A673 (cell line): ENCODE results near the gene GBGT1. TPM values are rescaled to one million over a fixed set of nuclear protein-coding genes. Genes with fewer than 3 reads are reported as not detected.

Source experiments
- BruUV-seq: library from RNA; stranded (reverse); fragments of 400-500 nt; replicated peaks from 2 replicates; lab custom pipeline; 2021; lab: Mats Ljungman, UMichigan
- CTCF ChIA-PET: fragments of 300-600 bp; sonication (Branson Sonifier 250); formaldehyde crosslinking; loops from one replicate; lab custom pipeline; 2022; ENCODE audit warnings: antibody characterized with exemption; lab: Charles Lee
- POLR2A ChIA-PET: fragments of 300-600 bp; sonication (Branson Sonifier 250); formaldehyde crosslinking; loops from one replicate; lab custom pipeline; 2022; ENCODE audit warnings: antibody characterized with exemption; ENCODE audit not compliant: low non-redundant PET; lab: Charles Lee
- DNase-seq: peaks from one replicate; pipeline ENCODE4 v3.0.0-alpha.2; 2015; ENCODE audit warnings: low spot score
- H3K27ac ChIP-seq: fragments of 200-600 bp; sonication (generic); 2 replicates; pipeline ENCODE4 v1.5.1; 2016; ENCODE audit warnings: mixed run types, low read depth, mild to moderate bottlenecking, mixed read lengths, antibody characterized with exemption, low read length; ENCODE audit not compliant: poor library complexity, severe bottlenecking
- H3K27me3 ChIP-seq: fragments of 200-600 bp; sonication (generic); replicated peaks from 2 replicates; pipeline ENCODE4 v1.6.1; 2017; ENCODE audit warnings: mixed run types, low read depth, mild to moderate bottlenecking, mixed read lengths, antibody characterized with exemption, low read length; ENCODE audit not compliant: insufficient read depth, poor library complexity
- H3K36me3 ChIP-seq: fragments of 200-600 bp; sonication (generic); 2 replicates; pipeline ENCODE4 v1.6.1; 2016; ENCODE audit warnings: mixed run types, mild to moderate bottlenecking, mixed read lengths, antibody characterized with exemption, low read length; ENCODE audit not compliant: insufficient read depth, poor library complexity, severe bottlenecking
- H3K4me1 ChIP-seq: fragments of 200-600 bp; sonication (generic); 2 replicates; pipeline ENCODE4 v1.6.1; 2017; ENCODE audit warnings: mixed run types, mild to moderate bottlenecking, mixed read lengths, antibody characterized with exemption, low read length; ENCODE audit not compliant: insufficient read depth, poor library complexity, severe bottlenecking
- H3K4me3 ChIP-seq: fragments of 200-600 bp; sonication (generic); 2 replicates; pipeline ENCODE4 v1.5.1; 2016; ENCODE audit warnings: low read depth, mixed run types, mild to moderate bottlenecking, mixed read lengths, low read length; ENCODE audit not compliant: poor library complexity, severe bottlenecking
- H3K9me3 ChIP-seq: fragments of 200-600 bp; sonication (generic); 2 replicates; pipeline ENCODE4 v1.6.1; 2016; ENCODE audit warnings: mixed run types, low read depth, mild to moderate bottlenecking, mixed read lengths, antibody characterized with exemption, low read length; ENCODE audit not compliant: poor library complexity, severe bottlenecking
- CTCF ChIP-seq: fragments of 300-800, 200-600 bp; sonication (generic); conservative IDR thresholded peaks from 2 replicates; pipeline ENCODE4 v1.5.1; 2017; ENCODE audit warnings: low read depth, mild to moderate bottlenecking, antibody characterized with exemption, low read length, moderate library complexity, mixed read lengths
- EZH2 ChIP-seq: fragments of 200-600 bp; sonication (generic); IDR thresholded peaks from 2 replicates; pipeline ENCODE4 v1.6.1; 2017; ENCODE audit warnings: borderline replicate concordance, low read depth, mild to moderate bottlenecking, mixed read lengths, antibody characterized with exemption, low read length; ENCODE audit not compliant: poor library complexity, severe bottlenecking
- intact Hi-C: fragments of 100-400 bp; cut with micrococcal nuclease; formaldehyde crosslinking; loops from one replicate; pipeline ENCODE4 v1.10.0; 2022; ENCODE audit not compliant: unreplicated experiment
- total RNA-seq: library from RNA; stranded (reverse); gene quantifications from 2 replicates; pipeline ENCODE4 v1.2.3, GENCODE V29; 2021

The GBGT1 gene
- total RNA-seq, 1 experiment from 2014 or later: 1.8 TPM

DNA sequence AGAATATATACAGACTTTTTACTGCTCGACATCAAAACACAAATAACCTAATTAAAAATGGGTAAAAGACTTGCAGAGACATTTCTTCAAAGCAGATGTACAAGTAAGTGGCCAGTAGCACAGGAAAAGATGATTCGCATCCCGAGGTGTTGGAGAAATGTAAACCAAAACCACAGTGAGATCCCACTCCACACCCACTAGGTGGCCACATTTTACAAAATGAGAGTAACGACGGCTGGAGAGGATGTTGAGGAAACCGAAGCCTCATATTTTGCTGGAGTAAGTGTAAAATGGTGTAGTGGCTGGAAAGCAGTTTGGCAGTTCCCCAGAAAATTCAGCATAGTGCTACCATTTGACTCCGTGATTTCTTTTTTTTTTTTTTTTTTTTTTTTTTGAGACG is 21.3 kb upstream of the GBGT1 start:
- CTCF ChIA-PET: interaction anchor here (0.6 to 1.5 kb wide), 9 partner anchors 9 to 302 kb away, joined by 4 to 11 read pairs (median 5); no protein-coding TSS in a partner anchor
- intact Hi-C loops: loop anchor here (5.0 to 10.0 kb wide), 2 partner anchors 90 to 542 kb away; partner anchors contain the start of gene ABO
- Histone ChIP-seq H3K9me3 (no peaks in the 10 kb centered on the region), H3K4me3 (no peak overlapping the region), H3K4me1 (no peaks in the 10 kb centered on the region), H3K27me3 (peaks cover 47% of the 10 kb centered on the region), H3K27ac (no peak overlapping the region), H3K36me3 (no peaks in the 10 kb centered on the region)
- POLR2A ChIA-PET: no interaction called here
- peak; percentile 90 for DNase-seq
- TF ChIP-seq CTCF (peak; percentile 71), EZH2 (no peak)
- BruUV-seq: no TSS peak

DNA sequence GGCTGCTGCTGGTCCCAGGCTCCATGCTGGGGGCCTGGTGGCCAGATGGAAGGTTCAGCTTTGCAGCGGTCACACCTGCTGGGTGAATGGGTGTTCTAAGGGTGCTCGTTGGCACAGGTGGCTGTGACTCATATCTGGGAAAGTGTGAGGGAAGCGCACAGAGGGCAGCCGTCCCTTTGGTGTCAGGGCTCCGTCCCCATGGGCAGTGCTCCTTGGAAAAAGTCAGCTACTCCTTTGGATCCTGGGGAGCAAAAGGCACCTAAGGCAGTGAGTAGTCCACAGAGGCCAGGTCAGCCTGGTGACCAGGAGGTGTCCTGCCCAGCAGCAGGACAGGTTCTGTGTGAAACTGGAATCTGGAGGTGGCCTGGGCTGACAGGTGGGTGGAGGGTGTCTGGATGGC is 18.4 kb upstream of the GBGT1 start:
- Histone ChIP-seq H3K27me3 (peaks cover 30% of the 10 kb centered on the region), H3K4me1 (no peaks in the 10 kb centered on the region), H3K36me3 (no peaks in the 10 kb centered on the region), H3K27ac (no peak overlapping the region), H3K9me3 (no peaks in the 10 kb centered on the region), H3K4me3 (no peak overlapping the region)
- CTCF ChIA-PET: no interaction called here
- intact Hi-C loops: loop anchor here (10.0 kb wide), 1 partner anchor 93 kb away; the partner anchor contains the start of gene ABO
- no peak for DNase-seq
- TF ChIP-seq EZH2: no peak
- TF ChIP-seq CTCF: no peak
- no TSS peak for BruUV-seq
- POLR2A ChIA-PET: interaction anchor here (0.5 kb wide), 1 partner anchor 172 kb away, joined by 3 read pairs; no protein-coding TSS in a partner anchor

DNA sequence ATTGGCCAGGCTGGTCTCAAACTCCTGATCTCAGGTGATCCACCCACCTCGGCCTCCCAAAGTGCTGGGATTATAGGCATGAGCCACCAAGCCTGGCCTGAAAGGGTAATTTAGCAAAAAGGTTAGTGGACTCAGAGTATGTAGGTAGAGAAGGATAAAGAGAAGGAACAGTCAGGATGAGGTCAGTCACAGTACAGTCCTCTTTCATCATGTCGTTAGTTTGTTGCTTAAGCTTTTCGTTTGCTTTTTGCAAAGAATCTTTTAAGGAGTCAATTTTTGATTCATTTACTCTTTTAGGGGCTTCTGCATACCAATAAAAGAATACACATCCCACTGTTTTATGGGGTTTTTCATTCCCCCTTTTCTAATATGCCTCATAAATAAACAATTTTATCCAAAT is 17.8 kb upstream of the GBGT1 start:
- no peak for TF ChIP-seq CTCF
- no peak for TF ChIP-seq EZH2
- Histone ChIP-seq H3K36me3 (no peaks in the 10 kb centered on the region), H3K27ac (no peak overlapping the region), H3K4me3 (no peak overlapping the region), H3K4me1 (no peaks in the 10 kb centered on the region), H3K27me3 (peaks cover 28% of the 10 kb centered on the region), H3K9me3 (no peaks in the 10 kb centered on the region)
- CTCF ChIA-PET: no interaction called here
- POLR2A ChIA-PET: interaction anchor here (0.5 kb wide), 1 partner anchor 173 kb away, joined by 3 read pairs; no protein-coding TSS in a partner anchor
- DNase-seq: no peak
- no TSS peak for BruUV-seq
- intact Hi-C loops: loop anchor here (10.0 kb wide), 1 partner anchor 93 kb away; the partner anchor contains the start of gene ABO
